C4-2B (cell line): Measurements from ENCODE around the gene TDRD5.

Experiments
- H3K27ac ChIP-seq: fragments of 450-650 bp; 2 replicates; pipeline ENCODE4 v1.5.1; 2017
- ZFX ChIP-seq: fragments of 450-650 bp; IDR thresholded peaks from 2 replicates; pipeline ENCODE4 v1.6.1; 2017
- TF ChIP-seq, protein P1 (sequence below): fragments of 450-650 bp; conservative IDR thresholded peaks from 2 replicates; pipeline ENCODE4 v1.5.1; 2017; ENCODE audit warnings: mild to moderate bottlenecking

TDRD5 gene

GRCh38 chr1:179550746-179551682 is 40.6 kb upstream of the TDRD5 start:
- TF ChIP-seq ZFX = no peak
- TF ChIP-seq, protein P1, sequence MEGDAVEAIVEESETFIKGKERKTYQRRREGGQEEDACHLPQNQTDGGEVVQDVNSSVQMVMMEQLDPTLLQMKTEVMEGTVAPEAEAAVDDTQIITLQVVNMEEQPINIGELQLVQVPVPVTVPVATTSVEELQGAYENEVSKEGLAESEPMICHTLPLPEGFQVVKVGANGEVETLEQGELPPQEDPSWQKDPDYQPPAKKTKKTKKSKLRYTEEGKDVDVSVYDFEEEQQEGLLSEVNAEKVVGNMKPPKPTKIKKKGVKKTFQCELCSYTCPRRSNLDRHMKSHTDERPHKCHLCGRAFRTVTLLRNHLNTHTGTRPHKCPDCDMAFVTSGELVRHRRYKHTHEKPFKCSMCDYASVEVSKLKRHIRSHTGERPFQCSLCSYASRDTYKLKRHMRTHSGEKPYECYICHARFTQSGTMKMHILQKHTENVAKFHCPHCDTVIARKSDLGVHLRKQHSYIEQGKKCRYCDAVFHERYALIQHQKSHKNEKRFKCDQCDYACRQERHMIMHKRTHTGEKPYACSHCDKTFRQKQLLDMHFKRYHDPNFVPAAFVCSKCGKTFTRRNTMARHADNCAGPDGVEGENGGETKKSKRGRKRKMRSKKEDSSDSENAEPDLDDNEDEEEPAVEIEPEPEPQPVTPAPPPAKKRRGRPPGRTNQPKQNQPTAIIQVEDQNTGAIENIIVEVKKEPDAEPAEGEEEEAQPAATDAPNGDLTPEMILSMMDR = no peak
- H3K27ac ChIP-seq = no peak overlapping the region

DNA sequence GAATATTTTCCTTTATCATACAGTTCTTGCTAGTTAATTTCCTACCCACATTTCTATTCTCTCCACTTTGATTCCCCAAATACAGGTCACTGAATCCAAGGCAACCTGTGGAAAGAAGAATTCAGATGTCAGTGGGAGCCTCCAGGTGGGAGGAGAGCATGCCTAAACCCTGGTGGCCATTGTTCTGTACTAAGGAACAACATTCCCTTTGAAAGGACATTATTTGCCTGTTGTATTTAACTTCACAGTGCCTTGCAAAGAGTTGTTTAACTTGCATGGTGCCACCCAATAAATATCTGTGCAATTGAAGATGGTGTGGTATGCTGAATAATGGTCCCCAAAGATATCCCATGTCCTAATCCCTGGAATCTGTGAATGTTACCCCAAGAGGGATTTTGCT is 37.2 kb upstream of the TDRD5 start:
- TF ChIP-seq ZFX = no peak
- no peak overlapping the region for H3K27ac ChIP-seq

GRCh38 chr1:179558078-179558477 is 33.6 kb upstream of the TDRD5 start:
- TF ChIP-seq, protein P1 = no peak
- TF ChIP-seq ZFX = no peak

GRCh38 chr1:179575497-179576314 is 15.9 kb upstream of the TDRD5 start, which contains the start of gene NPHS2:
TSS of gene NPHS2 (minus strand) at chr1:179575948. CDS start at chr1:179575864, 84 bp downstream.
- TF ChIP-seq, protein P1 = no peak
- no peak for TF ChIP-seq ZFX
- no peak within 1 kb of the TSS for H3K27ac ChIP-seq

More at GRCh38 chr1:179558078-179558477, 33.6 kb upstream of the TDRD5 start:
- no peak overlapping the region for H3K27ac ChIP-seq

GRCh38 chr1:179576509-179576908 is 15.1 kb upstream of the TDRD5 start:
- no peak for TF ChIP-seq ZFX
- TF ChIP-seq, protein P1 = no peak
- H3K27ac ChIP-seq = no peak overlapping the region

GRCh38 chr1:179583771-179584320 is 7.8 kb upstream of the TDRD5 start:
- H3K27ac ChIP-seq = no peak overlapping the region
- TF ChIP-seq ZFX = no peak
- TF ChIP-seq, protein P1 = no peak

- TF ChIP-seq, protein P1 = peak; percentile 90
- peak; percentile 82 for TF ChIP-seq ZFX
- peak overlapping the region; percentile 53 for H3K27ac ChIP-seq
Observed at GRCh38 chr1:179586107-179586823, 5.4 kb upstream of the TDRD5 start.
